GM06990 (cell line): ENCODE results near the gene ABAT.
"Not testable (repeated sequence)": the region's sequence is repeated elsewhere in the genome, so short reads cannot be mapped to it uniquely, and the experiment has no call there.

Source experiments
- DNase-seq: peaks from one replicate; pipeline ENCODE4 v3.0.0-alpha.2; 2011; ENCODE audit not compliant: insufficient read length; ENCODE audit errors: extremely low read depth
- H3K27me3 ChIP-seq: replicated peaks from 2 replicates; pipeline ENCODE4 v1.6.0; 2011; ENCODE audit warnings: low read length; ENCODE audit not compliant: control insufficient read depth, insufficient read depth
- H3K36me3 ChIP-seq: 2 replicates; pipeline ENCODE4 v1.5.1; 2011; ENCODE audit warnings: low read length; ENCODE audit not compliant: control insufficient read depth, insufficient read depth
- H3K4me3 ChIP-seq: replicated peaks from 2 replicates; pipeline ENCODE4 v1.5.1; 2011; ENCODE audit warnings: low read depth, mild to moderate bottlenecking, control low read depth, low read length
- TF ChIP-seq, protein P1 (sequence below): IDR thresholded peaks from 2 replicates; pipeline ENCODE4 v1.5.1; 2011; ENCODE audit warnings: low read length, control low read depth, mild to moderate bottlenecking, inconsistent platforms; ENCODE audit not compliant: insufficient read depth, poor library complexity, severe bottlenecking

The ABAT gene

DNA sequence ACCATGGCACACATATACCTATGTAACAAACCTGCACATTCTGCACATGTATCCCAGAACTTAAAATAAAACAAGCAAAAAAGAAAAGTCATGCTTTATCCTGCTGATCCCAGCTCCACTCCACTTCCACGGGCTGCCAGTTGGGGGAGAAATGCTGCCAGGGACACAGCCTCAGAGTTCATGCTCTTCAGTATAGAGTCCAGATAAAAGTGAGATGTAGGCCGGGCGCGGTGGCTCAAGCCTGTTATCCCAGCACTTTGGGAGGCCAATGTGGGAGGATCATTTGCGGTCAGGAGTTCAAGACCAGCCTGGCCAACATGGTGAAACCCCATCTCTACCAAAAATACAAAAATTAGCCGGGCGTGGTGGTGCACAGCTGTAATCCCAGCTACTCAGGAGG lies 22.5 kb upstream of the ABAT start:
- H3K36me3 ChIP-seq, H3K27me3 ChIP-seq, DNase-seq, H3K4me3 ChIP-seq: not testable (repeated sequence)
- TF ChIP-seq, protein P1, sequence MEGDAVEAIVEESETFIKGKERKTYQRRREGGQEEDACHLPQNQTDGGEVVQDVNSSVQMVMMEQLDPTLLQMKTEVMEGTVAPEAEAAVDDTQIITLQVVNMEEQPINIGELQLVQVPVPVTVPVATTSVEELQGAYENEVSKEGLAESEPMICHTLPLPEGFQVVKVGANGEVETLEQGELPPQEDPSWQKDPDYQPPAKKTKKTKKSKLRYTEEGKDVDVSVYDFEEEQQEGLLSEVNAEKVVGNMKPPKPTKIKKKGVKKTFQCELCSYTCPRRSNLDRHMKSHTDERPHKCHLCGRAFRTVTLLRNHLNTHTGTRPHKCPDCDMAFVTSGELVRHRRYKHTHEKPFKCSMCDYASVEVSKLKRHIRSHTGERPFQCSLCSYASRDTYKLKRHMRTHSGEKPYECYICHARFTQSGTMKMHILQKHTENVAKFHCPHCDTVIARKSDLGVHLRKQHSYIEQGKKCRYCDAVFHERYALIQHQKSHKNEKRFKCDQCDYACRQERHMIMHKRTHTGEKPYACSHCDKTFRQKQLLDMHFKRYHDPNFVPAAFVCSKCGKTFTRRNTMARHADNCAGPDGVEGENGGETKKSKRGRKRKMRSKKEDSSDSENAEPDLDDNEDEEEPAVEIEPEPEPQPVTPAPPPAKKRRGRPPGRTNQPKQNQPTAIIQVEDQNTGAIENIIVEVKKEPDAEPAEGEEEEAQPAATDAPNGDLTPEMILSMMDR, result peak; percentile 3

DNA sequence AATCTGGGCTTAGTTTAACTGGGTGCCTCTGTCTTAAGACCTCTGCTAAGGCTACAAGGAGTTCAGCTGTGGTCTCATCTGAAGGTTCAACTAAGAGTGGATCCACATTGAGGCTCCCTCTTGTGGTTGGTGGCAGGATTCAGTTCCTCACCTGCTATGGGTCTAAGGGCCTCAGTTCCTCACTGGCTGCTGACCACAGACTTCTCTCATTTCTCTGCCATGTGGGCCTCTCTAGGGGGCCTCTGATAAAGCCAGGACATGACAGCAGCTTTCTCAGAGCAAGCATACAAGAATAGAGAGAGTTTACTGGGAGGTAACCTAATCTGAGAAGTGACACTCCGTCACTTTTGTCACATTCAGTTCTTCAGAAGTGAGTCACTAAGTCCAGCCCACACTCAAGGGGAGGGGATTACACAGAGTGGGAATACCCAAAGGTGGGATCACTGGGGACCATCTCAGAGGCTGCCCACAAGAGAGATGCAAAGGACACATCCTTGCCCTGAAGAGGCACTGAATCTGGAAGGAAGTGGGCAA lies 19.2 kb upstream of the ABAT start:
- H3K36me3 ChIP-seq, result no peaks in the 10 kb centered on the region
- H3K27me3 ChIP-seq, result no peaks in the 10 kb centered on the region
- TF ChIP-seq, protein P1, result peak; percentile 72
- DNase-seq, result no peak
- H3K4me3 ChIP-seq, result no peak overlapping the region

DNA sequence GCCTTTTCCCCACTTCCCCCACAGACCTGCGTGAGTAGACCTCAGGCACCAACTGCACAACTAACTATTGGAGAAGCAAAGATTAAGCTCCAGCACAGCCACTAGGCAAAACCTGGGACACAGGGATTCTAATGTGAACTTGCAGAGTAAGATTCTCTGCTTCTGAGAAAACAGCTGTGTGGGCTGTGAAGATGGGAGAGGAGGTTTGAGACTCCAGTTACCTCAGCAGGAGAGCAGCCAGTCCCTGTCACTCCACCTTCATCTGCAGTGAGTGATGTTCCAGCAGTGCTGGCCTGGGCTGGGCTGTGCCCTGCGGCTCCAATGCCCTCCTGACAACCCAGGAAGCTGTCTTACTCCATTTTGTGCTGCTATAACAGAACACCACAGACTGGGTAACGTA lies 18.0 kb upstream of the ABAT start:
- Histone ChIP-seq H3K4me3 (no peak overlapping the region), H3K36me3 (no peaks in the 10 kb centered on the region), H3K27me3 (no peaks in the 10 kb centered on the region)
- no peak for DNase-seq
- TF ChIP-seq, protein P1, result no peak

DNA sequence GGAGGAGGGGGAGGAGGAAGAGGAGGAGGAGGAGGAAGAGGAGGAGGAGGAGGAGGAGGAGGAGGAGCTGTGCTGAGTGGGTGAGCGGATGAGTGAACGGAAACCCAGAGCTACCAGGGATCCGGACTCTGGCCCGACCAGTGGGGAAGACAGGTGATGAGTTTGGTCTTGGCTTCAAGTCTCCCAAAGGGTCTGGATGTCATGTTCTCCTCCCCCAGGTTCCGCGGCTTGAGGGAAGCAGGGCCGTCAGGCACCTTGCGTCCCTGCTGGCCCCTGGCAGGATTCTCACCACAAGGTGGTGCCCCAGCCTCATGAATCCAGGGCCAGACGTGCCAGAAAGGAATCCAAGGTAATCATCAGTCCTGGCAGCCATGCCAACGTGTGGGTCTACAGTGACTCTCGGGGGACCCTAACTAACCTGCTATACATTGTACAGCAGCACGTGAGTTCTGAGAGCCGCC lies 13.5 kb upstream of the ABAT start:
- Histone ChIP-seq H3K4me3 (no peak overlapping the region), H3K27me3 (no peaks in the 10 kb centered on the region), H3K36me3 (no peaks in the 10 kb centered on the region)
- TF ChIP-seq, protein P1, result peak; percentile 84
- peak; percentile 47 for DNase-seq

DNA sequence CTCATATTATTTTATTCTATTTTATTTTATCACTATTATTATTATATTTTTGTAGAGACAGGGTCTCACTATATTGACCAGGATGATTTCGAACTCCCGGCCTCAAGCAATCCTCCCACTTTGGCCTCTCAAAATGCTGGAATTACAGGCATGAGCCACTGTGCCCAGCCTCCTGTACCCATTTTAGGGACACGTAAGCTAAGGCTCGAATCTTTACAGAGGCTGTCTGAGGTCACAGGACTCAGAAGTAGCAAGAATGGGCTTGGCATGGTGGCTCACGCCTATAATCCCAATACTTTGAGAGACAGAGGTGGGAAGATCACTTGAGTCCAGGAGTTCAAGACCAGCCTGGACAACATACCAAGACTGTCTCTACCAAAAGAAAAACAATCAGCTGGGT lies 12.7 kb upstream of the ABAT start:
- TF ChIP-seq, protein P1, result no peak
- no peaks in the 10 kb centered on the region for H3K27me3 ChIP-seq

More for the DNA sequence above, 12.7 kb upstream of the ABAT start:
- no peaks in the 10 kb centered on the region for H3K36me3 ChIP-seq
- no peak overlapping the region for H3K4me3 ChIP-seq
- DNase-seq, result no peak
